OCI-M2 (cell line): ENCODE data around the gene GSTT2B.
"Not testable (repeated sequence)": the region's sequence is repeated elsewhere in the genome, so short reads cannot be mapped to it uniquely, and the experiment has no call there.

Experiments used
- DNase-seq: peaks from one replicate; lab custom pipeline; 2025; ENCODE audit not compliant: unreplicated experiment; lab: John Stamatoyannopoulos, UW

Gene GSTT2B

DNA sequence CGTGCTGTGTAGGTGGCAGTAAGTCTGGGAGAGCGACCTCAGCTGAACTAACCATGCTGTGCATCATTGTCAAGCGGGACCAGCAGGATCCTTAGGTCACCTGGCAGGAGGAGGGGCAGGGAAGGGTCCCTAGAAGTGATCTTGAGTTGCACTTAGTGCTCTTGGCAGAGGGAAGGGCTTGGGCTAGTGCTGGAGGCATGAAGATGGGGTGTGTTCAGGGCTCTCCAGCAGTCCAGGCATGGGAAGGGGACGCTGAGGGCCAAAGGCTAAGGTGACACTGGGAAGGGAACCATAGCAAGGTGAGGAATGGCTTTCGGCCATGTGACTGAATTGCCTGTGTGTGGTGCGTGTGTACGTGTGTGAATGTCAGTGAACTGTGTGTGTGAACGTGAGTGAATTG, 25.1 kb upstream of the GSTT2B start:
- DNase-seq: not testable (repeated sequence)

DNA sequence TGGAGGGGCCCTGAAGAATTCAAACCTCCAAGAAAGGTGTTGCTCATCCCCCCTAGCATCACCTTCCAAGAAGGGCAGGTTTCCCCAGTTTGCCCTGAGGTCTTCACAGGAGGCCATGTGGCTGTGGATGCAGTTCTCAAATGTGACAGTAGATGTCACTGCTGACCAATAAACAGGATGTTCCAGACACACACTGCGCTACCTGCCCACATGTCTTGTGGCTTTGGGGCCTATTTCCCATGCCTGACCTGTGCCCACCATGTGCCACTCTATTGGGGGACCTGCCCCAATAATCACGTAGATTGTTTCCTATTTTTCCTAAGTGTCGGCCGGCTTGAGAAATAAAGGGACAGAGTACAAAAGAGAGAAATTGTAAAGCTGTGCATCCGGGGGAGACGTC, 23.4 kb upstream of the GSTT2B start:
- DNase-seq: no peak

DNA sequence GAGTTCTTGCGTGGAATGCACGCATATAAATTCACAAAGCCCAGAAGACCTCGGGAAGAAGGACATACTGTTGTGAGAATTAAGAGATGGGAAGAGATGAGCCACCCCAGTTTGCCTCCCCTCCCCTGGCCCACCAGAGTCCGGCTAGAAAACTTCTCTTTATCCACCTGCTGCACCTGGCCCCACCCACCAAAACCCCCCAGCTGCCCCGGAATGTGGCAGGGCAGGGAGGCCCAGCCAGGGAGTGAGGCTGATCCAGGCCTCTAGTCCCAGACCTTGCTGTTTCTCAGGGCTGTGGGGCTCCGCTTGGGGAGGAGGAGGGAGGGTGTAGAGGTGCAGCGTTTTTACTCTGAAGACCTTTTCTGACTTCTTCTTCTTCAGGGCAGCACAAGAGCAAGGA, 19.6 kb upstream of the GSTT2B start:
- not testable (repeated sequence) for DNase-seq

DNA sequence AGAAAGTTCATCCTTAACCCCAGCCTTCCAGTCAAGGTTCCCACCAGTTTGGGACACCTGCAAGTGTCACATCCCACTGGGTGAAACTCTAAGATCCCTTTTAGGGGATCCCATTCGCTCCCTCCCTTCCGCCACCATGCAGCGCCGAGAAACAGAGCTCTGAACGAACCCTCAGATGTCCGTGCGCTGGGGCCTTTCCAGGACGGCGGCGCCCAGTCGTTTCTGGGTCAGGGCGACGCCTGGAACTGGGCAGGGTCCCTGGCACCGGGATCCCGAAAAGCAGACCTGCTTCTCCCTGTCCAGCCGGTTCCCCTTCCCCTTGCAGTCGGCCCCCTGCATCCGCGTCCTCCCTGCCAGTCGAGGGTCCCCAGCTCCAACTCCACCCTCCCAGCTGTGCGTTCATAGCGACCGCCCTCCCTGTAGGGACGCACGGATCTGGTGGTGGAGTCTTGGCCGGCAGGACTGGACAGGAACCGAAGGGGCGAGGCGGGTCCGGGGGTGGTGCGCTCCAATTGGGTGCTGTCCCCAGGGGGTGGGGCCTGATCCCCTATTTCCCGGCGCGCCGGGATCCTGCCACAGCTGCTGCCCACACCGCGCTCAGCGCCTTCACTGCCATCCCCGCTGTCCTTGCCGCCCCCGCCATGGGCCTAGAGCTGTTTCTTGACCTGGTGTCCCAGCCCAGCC, 18.7 kb upstream of the GSTT2B start, which contains the start of gene GSTT2:
GSTT2 (plus strand) TSS at position 578 of the 684 bp plus-strand sequence.
- not testable (repeated sequence) for DNase-seq

DNA sequence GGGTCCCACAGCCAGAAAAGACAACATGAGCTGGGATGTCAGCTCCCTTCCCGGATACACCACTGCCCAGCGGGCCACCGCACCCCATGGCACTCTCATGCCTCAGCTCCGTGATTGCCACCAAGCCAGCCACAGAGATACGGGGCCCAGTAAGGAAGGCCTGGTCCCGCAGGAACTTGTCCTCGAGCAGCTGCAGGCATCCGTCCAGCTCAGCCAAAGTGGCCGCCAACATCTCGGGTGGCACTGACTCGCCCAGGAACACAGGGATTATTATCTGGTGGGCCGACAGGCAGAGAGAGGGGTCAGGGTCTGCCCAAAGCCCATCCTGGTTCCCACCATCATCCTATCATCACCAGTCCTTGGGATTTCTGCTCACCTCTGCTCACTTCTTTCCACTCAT, 16.3 kb upstream of the GSTT2B start:
- not testable (repeated sequence) for DNase-seq

DNA sequence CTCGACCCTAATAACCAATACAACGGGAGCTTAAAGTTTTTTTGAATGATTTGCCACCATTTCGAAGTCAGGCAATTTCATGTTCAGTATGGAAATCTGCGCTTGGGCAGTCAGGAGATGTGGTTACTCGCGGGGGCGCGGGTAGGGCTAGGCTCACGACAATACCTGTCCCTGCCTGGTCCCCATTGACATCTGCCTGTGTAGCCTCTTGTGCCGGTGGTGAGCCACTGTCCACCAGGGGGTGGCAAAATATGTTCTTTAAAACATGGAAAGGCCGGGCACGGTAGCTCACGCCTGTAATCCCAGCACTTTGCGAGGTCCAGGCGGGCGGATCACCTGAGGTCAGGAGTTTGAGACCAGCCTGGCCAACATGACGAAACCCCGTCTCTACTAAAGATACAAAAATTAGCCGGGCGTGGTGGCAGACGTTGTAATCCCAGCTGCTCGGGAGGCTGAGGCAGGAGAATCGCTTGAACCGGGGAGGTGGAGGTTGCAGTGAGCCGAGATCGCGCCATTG, 13.9 kb upstream of the GSTT2B start:
- not testable (repeated sequence) for DNase-seq

DNA sequence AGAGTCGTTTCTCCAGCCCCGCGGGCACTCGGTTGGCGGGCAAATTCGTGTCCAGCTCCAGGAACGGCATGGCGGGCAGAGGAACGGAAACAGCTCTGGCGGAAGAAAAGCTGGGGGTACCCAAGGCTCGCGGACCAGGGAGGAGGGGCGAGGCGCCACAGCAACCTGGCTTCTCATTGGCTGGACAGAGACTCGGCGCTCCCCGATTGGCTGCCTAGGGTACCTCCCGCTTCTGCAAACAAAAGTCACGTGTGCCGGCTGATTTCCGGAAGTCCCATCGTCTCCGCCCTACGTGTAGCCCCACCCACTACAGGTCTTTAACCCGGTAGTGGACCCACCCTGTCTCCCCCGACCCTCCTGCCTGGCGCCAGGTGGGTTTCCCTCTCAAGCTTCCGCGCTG, 13.3 kb upstream of the GSTT2B start, which contains the start of gene DDT:
DDT (minus strand) TSS at position 97 of the 400 bp plus-strand sequence; CDS start at position 70, 27 bp downstream.
- DNase-seq: not testable (repeated sequence)

DNA sequence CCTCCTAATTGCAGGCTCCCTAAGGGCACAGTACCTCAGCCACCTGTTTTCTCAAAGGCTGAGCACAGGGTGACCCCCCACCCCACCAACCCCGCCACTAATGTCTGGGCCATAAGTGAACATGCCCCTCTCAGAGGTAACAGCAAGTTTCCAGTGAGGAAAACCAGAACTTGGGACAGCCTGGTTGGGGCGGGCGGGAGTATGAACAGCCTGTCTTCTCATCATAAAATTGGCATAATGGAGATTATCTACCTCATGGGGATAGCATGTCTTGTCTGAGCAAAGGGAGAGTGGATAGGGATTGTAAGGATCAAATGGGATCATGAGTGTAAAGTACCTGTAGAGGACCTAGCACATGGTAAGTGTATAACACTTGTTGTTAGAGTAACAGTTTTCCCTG, 10.9 kb upstream of the GSTT2B start:
- DNase-seq: not testable (repeated sequence)

DNA sequence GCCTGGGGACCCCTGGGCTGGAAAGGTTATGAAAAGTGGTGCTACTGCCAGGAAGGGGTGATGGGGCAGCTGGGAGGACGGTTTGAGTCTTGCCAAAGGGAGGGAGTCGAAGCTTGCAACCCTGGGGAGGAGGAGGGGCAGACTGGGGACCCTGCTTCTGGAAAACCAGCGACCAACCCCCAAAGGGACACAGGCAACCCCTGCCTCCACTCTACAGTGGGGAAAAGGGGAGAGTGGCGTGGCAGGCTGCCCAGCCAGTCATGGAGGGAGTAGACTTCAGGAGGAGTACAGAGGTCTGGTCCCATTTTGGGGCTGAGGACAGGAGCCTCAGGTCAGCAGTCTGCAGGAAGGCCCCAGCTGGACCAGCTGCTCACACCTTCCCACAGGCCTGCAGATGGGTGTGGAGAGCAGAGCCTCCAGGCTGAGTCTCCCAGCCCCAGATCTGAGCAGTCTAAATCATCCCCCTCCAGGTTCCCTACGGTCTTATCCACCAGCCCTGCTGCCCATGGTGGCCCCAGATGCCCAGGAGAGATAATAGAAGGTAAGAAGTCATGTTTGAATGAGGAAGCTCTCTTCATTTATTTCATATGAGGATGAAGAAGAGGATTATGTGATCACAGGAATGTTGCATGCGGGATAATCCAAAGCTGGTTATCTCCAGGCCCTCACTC, 10.0 kb upstream of the GSTT2B start:
- no peak for DNase-seq

DNA sequence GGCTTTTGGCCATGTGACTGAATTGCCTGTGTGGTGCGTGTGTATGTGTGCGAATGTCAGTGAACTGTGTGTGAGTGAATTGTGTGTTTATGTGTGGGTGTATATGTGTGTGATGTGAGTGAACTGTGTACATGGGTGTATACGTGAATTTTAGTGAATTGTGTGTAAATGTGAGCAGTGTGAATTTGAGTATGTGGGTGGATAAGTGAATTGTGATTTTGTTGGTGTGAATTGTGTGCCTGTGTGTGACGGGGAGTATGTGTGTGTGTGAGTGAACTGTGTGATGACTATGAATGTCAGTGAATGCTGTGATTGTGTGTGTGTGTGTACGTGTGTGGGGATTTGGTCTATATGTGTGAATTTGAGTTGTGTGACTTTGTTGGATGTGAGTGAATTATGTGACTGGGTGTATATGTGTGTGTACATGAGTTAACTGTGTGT, 9.2 kb upstream of the GSTT2B start:
- DNase-seq: no peak

DNA sequence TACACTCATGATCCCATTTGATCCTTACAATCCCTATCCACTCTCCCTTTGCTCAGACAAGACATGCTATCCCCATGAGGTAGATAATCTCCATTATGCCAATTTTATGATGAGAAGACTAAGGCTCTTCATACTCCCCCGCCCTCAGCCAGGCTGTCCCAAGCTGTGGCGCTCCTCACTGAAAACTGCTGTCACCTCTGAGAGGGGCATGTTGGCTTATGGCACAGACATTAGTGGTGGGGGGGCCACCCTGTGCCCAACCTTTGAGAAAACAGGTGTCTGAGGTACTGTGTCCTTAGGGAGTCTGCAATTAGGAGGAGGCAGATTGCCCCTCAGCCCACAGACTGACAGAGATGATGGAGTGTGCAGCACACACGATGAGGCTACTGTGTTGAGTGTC, 8.1 kb upstream of the GSTT2B start:
- DNase-seq: no peak

DNA sequence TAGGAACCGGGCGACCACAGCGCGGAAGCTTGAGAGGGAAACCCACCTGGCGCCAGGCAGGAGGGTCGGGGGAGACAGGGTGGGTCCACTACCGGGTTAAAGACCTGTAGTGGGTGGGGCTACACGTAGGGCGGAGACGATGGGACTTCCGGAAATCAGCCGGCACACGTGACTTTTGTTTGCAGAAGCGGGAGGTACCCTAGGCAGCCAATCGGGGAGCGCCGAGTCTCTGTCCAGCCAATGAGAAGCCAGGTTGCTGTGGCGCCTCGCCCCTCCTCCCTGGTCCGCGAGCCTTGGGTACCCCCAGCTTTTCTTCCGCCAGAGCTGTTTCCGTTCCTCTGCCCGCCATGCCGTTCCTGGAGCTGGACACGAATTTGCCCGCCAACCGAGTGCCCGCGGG, 5.6 kb upstream of the GSTT2B start, which contains the start of gene DDTL:
DDTL (plus strand) TSS at position 321 of the 400 bp plus-strand sequence; CDS start at position 348, 27 bp downstream.
- not testable (repeated sequence) for DNase-seq

DNA sequence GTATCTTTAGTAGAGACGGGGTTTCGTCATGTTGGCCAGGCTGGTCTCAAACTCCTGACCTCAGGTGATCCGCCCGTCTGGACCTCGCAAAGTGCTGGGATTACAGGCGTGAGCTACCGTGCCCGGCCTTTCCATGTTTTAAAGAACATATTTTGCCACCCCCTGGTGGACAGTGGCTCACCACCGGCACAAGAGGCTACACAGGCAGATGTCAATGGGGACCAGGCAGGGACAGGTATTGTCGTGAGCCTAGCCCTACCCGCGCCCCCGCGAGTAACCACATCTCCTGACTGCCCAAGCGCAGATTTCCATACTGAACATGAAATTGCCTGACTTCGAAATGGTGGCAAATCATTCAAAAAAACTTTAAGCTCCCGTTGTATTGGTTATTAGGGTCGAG, 5.1 kb upstream of the GSTT2B start:
- not testable (repeated sequence) for DNase-seq

DNA sequence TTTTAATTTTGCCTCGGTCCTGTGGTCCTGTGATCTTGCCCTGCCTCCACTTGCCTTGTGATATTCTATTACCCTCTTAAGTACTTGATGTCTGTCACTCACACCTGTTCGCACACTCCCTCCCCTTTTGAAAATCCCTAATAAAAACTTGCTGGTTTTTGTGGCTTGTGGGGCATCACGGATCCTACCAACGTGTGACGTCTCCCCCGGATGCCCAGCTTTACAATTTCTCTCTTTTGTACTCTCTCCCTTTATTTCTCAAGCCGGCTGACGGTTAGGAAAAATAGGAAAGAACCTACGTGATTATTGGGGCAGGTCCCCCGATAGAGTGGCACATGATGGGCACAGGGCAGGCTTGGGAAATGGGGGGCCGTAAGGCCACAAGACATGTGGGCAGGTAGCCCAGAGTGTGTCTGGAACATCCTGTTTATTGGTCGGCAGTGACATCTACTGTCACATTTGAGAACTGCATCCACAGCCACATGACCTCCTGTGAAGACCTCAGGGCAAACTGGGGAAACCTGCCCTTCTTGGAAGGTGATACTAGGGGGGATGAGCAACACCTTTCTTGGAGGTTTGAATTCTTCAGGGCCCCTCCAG, 4.6 kb downstream of the GSTT2B start:
- DNase-seq: peak; percentile 10

DNA sequence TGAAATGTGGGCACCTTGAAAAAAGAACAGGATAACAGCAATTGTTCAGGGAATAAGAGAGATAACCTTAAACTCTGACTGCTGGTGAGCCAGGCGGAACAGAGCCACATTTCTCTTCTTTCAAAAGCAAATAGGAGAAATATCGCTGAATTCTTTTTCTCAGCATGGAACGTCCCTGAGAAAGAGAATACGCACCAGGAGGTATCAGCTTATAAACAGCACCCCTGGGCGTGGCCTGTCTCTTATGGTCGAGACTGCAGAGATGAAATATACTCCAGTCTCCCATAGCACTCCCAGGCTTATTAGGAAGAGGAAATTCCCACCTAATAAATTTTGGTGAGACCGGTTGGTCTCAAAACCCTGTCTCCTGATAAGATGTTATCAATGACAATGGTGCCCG, 5.1 kb downstream of the GSTT2B start:
- DNase-seq: not testable (repeated sequence)

DNA sequence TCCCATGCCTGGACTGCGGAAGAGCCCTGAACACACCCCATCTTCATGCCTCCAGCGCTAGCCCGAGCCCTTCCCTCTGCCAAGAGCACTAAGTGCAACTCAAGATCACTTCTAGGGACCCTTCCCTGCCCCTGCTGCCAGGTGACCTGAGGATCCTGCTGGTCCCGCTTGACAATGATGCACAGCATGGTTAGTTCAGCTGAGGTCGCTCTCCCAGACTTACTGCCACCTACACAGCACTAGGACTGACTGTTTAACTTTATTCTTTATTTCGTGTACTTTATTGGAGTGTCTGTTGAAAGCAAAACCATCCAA, 6.0 kb downstream of the GSTT2B start:
- not testable (repeated sequence) for DNase-seq

DNA sequence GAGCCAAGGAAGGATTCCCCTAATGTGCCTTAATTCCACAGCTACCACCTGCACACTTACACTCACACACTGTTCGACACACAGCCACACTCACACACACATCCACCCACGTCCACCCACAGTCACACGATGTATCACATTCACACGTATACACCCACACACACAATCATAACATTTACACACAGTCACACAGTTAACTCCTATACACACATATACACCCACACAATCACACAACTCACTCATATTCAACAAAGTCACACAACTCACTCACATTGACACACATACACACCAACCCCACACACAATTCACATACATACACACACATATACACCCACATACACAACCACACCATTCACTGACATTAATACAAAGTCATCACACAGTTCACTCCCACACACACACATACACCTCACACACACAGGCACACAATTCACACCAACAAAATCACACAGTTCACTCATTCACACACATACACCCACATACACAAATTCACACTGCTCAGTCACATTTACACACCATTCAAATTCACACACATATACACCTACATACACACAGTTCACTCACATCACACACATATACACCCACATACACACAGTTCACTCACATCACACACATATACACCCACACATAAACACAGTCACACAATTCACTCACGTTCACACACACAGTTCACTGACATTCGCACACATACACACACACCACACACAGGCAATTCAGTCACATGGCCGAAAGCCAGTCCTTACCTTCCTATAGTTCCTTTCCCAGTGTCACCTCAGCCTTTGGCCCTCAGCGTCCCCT, 6.6 kb downstream of the GSTT2B start:
- not testable (repeated sequence) for DNase-seq

DNA sequence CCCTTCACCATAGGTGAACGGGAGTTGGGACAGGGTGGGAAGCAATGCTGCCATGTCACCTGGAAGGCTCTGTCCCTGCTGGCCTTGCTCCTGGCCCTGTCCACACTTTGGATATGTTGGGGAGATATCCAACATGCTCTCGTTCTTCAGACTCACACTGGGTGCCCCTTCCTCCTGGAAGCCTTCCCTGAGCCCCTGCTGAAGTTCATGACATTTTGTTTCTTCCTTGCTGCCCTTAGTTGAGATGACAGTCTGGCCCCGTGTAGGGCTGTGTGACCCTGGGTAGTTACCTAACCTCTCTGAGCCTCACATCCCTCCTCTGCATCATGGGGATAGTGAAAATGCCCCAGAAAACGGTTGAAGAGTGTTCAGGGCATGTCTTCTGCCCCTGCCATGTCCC, 7.5 kb downstream of the GSTT2B start:
- not testable (repeated sequence) for DNase-seq

DNA sequence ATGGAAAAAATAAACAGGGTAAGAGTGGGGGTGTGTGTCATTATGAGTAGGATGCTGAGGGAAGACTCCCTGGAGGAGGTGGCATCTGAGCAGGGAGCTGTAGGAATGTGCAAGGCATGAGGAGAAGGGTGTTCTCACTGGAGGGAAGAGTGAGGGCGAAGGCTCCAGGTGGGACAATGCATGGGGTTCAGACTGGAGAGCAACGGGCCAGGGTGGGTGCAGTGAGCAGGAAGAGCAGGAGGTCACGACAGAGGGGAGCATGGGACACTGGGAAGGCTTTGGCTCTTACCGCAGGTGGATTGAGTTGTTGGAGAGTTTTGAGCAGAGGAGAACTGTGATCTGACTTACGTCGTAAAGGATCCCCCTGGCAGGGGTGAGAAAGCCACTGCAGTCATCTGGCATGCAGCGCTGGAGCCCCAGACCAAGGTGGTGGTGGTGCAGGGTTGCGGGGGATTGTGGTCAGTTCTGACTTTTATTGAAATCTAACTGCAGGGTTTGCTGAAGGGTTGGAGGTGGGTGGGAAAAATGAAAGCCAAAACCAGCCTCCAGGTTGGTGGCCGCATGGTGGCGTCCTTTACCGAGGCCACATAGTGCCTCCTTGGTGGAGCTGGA, 8.1 kb downstream of the GSTT2B start:
- DNase-seq: not testable (repeated sequence)

DNA sequence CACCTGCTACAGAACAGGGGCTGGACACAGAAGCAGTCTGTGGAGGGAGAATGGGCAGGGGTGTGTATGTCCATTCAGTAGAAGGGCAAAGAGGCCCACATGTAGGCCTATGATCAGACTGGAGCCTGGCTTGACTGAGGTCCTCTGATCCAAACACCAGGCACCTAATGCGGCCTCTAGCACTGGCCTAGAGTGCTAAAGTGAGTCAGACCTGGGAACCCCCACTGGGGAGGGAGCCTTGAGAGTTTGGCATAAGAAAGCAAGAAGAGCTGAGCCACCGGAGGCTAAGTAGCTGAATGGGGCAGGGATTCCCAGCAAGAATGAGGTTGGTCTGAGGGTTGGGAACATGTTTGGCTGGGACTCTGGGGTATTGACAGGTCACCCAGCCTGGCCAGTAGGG, 9.6 kb downstream of the GSTT2B start:
- DNase-seq: not testable (repeated sequence)
